ENCODE measurements around the gene KIF1A.

DNA sequence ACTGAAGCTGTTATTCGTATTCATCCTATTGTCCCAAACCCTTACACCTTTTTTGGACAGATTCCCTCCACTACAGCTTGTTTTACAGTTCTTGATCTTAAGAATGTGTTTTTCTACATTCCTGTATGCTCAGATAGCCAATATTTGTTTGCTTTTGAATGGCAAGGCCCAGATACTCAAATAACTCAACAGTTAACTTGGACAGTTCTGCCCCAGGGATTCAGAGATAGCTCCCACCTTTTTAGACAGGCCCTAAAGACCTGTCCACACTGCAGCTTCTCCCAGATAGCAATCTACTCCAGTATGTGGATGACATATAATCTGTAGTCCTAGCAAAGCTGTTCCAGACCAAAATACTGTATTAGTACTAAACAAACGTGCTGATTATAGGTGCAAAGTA, 41.5 kb upstream of the KIF1A start:
- TF ChIP-seq, protein P1, sequence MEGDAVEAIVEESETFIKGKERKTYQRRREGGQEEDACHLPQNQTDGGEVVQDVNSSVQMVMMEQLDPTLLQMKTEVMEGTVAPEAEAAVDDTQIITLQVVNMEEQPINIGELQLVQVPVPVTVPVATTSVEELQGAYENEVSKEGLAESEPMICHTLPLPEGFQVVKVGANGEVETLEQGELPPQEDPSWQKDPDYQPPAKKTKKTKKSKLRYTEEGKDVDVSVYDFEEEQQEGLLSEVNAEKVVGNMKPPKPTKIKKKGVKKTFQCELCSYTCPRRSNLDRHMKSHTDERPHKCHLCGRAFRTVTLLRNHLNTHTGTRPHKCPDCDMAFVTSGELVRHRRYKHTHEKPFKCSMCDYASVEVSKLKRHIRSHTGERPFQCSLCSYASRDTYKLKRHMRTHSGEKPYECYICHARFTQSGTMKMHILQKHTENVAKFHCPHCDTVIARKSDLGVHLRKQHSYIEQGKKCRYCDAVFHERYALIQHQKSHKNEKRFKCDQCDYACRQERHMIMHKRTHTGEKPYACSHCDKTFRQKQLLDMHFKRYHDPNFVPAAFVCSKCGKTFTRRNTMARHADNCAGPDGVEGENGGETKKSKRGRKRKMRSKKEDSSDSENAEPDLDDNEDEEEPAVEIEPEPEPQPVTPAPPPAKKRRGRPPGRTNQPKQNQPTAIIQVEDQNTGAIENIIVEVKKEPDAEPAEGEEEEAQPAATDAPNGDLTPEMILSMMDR (IDR thresholded peaks at IDR 0.05) = no peak
- TF ChIP-seq EP300 (IDR thresholded peaks at IDR 0.05) = no peak
